ENCODE data around the gene KIF19.
A peak's percentile ranks its signal among the peaks of the same experiment; 100 is the strongest.

KIF19 gene

GRCh38 chr17:74362810-74363498, 36.9 kb downstream of the KIF19 start:
- no peak for DNase-seq (ENCODE audit: low read depth)

DNA sequence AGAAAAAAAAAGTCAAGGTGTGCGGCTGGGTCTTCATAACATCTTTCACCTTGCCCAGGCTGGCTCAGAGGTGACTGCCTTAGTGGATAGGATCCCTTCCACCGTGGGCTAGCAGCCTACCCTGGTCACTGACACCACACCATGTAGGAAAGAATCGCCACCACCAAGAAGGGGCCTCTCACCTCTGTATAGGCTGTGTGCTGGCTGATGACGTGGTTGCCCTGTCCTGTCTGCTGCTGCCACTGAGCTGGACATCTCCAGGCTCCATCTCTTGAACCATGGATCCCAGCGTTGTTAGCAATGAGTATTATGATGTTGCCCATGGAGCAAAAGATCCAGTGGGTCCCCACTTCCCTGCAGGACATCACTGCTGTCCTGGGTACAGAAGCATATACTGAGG, 41.2 kb downstream of the KIF19 start, which contains the start of gene GPR142:
Gene GPR142, plus strand, starts transcription at position 301 of the 400 bp plus-strand sequence. CDS start 2,035 bp downstream, outside the sequence.
- no peak for DNase-seq (ENCODE audit: low read depth)

- peak; percentile 27 for DNase-seq (ENCODE audit: low read depth)
These were observed 42.5 kb downstream of the KIF19 start for GRCh38 chr17:74368341-74369081.

DNA sequence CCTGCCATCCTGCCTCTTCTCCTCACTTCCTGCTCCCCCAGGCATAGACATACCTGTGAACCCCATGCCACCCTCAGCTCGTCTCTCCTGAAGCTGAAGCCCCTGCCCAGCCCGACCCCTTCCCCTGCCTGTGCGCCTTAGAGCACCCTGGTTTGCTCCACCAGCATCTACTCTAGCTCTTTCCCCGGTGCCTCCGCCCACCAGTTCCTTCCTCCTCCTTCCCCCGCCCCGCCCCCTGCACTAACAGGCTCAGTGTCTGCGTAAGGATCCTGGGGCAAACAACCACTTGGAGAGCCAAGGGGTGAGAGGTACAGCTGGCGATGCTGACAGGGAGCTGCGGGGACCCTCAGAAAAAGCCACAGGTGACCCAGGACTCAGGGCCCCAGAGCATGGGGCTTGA, 43.2 kb downstream of the KIF19 start:
- DNase-seq (ENCODE audit: low read depth), result no peak

DNA sequence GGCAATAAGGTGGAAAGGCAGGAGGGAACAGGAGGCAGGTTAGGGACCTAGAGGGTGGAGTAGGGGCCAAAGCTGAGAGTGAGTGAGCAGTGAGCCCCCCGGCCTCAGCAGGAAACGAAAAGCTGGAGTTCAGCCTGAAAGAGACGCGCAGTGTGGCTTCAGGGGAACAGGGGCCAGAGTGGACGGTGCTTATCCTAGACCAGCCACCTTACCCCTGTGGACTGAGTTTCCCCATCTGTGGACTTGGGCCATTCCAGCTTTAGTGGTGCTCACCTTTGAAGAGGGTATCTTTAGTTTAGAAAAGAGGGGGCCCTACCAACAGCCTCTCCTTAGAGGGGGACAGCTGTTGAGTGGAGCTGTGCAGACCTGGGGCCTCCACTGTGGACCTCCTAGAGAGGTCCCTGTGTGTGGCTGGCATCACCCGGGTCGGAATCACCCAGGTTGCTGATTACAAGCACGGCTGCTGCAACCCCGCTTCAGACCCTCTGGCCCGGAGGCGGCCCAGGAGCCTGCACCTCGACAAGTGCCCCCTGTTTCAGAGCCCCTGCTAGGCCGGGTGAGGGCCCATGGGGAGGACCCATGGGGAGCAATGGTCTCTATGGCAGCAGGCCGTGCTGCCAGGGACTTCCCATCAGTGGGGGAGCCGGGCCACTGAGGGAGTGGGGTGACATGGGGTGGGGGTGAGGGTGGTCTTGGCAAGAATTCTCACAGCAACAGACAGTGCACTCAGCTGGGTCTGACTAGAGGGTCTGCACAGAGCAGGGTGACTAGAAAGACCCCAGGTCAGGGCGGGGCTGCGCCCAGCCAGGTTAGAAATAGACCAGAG, 43.9 kb downstream of the KIF19 start:
- DNase-seq (ENCODE audit: low read depth), result no peak

DNA sequence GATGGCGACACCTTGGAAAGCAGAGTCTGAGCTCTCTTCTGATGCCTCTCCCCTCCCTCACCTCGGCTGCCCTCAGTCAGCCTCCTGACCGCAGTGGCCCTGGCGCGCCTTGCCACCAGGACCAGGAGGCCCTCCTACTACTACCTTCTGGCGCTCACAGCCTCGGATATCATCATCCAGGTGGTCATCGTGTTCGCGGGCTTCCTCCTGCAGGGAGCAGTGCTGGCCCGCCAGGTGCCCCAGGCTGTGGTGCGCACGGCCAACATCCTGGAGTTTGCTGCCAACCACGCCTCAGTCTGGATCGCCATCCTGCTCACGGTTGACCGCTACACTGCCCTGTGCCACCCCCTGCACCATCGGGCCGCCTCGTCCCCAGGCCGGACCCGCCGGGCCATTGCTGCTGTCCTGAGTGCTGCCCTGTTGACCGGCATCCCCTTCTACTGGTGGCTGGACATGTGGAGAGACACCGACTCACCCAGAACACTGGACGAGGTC, 45.7 kb downstream of the KIF19 start:
- DNase-seq (ENCODE audit: low read depth), result no peak

DNA sequence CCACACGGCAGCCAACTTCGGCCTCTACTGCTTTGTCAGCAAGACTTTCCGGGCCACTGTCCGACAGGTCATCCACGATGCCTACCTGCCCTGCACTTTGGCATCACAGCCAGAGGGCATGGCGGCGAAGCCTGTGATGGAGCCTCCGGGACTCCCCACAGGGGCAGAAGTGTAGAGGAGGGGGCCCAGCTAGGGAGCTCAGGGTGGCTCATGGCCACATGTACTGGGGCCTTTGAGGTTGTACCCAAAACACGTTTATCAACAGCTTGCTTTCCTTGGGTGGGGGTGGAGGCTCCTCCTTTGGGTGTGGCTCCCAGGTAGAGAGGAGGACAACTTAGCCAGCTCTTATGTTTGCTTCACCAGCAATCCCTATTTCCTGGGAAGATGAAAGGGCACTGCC, 46.4 kb downstream of the KIF19 start:
- DNase-seq (ENCODE audit: low read depth), result no peak

DNA sequence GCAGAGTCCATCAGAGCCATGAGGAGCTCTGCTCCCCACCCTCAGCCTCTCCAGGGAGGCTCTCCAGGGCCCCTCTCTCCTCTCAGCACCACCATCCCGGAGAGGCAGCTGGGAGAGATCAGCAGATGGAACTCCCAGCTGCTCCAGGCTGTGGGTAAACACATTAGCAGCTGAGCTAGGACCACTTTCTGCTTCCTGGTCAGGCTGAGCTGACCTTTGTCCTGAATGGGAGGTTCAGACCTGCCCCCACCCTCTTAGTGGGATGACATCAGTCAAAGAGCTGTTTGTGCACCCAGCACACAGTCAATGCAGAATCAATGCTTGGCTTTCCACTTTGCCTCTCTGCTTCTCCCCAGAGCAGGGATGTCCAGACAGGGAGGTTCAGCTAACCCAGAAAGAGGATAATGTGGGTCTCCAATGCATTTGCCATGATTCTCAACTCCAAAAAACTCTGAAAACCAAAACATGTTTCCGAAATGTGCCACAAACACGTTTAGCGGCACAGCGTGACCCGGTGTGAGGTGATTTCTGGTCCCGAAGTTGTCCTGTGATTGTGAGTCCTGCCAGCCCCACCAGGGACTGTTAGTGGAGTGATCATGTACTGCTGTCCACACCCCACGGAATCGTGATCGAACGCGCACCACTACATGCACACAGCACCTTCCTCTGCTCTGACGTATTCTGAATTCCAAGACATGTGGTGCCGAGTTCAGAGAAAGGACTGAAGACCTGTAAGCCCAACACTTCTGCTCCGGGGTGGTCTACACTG, 48.0 kb downstream of the KIF19 start:
- DNase-seq (ENCODE audit: low read depth), result no peak

- no peak for DNase-seq (ENCODE audit: low read depth)
These were observed 48.8 kb downstream of the KIF19 start for GRCh38 chr17:74374858-74375257.

DNA sequence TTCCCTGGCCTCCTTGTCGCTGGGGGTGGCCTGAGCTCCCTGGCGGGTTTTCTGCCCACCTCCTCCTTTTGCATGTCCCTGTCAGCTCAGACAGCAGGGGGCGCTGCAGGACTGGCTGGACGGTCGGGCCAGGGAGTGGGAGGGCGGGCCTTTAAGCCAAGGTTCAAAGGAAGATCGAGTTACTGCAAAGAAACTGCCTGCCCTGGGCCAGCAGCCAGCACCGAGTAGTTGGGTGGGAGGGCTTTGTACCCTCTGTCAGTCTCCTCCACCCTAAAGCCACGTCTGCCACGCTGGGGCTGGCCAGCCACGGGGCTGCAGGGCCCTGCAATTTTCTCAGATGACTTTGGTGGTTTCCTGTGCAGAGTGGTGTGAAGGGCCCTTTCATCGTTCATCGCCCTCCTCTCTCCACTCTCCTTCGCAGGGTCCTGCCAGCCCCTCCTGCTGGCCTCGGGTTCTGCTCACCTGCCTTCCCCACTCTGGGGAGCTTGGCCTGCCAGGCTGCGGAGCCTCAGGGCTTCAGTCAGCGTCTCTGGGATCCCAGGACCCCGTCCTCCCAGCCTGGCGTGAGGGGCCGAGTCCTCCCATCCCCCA, 53.6 kb downstream of the KIF19 start:
- DNase-seq (ENCODE audit: low read depth), result peak; percentile 57

DNA sequence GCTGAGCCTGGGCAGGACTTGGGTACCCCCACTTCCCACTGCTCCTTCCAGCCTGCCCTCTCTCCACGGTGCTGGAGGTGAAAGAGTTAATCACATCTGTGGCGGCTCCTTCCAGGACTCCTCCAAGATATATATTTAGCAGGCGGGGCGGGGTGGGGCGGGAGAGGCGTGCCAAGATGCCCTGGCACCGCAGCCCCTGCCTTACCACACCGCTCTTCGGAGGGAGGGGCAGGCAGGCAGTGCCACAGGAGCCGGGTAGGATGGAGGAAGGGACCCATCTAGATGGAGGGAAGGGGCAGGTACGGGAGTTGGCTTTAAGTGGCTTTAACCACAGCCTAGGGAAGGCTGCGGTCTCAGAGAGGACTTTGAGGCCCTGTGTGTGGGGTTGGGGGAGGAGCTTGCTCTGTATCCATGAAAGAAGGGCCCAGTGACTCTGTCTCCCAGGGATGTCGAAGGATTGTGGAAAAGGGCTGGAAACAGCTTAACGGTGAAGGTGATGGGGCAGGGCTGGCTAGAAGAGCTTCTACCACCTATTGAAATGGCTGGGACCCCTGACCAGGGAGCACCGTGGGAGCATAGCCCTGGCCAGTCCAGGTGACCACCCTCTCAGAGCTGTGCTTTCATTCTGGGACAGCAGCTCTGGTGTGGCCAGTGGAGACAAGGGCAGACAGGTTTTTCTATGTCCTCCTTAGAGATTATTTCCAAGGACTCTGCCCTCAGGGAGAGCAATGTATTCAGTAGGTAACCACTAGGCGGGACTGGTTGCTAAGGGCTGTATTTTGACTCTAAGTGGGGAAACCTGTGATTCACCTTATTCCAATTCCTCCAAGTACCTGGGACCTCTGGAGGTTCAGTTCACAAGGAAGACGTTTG, 54.3 kb downstream of the KIF19 start:
- DNase-seq (ENCODE audit: low read depth), result no peak

DNA sequence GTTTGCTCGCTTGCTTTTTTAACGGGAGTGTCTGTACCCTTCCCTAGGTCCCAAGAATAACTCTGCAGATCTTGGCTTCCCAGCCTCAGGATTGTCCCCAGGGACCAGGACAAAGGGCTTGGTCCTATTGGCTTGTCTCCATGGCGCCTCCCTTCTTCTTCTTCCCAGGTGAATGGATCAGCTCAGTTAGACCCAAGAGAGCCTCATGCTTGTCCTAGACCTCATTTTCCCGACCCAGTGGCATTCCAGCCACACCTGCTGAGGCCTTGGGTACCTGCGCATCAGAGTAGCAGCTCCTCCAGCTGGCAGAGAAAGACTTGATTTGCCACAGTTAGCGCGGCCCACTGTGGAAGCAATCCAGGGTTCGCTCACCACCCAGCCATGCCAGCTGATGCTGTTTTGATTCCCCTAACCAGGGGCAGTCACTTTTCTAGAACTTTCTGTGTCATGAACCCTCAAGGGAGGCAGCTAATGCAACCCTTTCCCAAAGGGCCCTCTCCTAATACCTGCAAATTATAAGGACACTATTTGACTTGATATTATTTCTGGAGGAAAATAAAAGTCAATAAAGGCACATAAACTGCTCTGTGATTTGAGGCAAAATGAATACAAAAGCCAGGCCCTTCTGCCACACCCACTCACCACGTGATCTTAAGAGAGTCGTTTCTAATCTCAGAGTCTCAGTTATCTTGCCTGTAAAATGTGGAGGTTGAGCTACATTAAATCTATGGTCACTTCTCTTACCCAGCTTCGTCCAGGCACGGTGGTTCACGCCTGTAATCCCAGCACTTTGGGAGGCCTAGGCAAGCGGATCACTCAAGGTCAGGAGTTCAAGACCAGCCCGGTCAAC, 55.2 kb downstream of the KIF19 start:
- DNase-seq (ENCODE audit: low read depth), result no peak

- DNase-seq (ENCODE audit: low read depth), result no peak
These were observed 57.1 kb downstream of the KIF19 start for GRCh38 chr17:74383141-74383540.

DNA sequence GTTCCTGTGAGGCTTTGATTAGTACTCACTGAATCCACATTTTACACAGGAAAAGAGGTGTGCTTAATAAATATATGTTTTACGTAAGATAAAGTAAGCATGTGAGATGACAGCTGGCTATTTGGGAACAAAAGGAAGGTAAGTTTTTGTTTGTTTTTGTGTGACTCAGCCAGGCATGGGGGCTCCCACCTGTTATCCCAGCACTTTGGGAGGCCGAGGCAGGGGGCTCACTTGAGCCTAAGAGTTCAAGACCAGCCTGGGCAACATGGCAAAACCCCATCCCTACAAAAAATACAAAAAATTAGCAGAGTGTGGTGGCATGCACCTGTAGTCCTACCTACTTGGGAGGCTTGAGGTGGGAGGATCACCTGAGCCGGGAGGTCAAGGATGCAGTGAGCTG, 59.2 kb downstream of the KIF19 start:
- DNase-seq (ENCODE audit: low read depth), result no peak

DNA sequence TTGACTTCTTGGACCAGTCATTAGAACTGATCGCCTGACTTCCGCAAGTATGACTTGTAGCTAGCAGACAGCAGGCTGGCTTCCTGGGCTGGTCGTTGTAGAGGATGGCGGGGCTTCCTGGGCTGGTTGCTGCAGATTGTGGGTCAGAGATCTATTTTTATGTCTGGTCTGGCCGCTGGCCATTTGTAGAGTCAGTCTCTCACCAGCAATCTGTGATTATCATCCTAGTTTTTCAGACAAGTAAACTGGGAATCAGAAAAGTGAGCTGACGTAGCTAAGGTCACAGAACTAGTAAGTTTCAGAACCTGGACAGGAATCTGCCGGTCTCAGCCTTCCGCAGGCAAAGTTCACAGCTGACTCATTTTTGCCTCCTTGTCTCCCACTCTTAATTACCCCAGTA, 60.4 kb downstream of the KIF19 start:
- no peak for DNase-seq (ENCODE audit: low read depth)

DNA sequence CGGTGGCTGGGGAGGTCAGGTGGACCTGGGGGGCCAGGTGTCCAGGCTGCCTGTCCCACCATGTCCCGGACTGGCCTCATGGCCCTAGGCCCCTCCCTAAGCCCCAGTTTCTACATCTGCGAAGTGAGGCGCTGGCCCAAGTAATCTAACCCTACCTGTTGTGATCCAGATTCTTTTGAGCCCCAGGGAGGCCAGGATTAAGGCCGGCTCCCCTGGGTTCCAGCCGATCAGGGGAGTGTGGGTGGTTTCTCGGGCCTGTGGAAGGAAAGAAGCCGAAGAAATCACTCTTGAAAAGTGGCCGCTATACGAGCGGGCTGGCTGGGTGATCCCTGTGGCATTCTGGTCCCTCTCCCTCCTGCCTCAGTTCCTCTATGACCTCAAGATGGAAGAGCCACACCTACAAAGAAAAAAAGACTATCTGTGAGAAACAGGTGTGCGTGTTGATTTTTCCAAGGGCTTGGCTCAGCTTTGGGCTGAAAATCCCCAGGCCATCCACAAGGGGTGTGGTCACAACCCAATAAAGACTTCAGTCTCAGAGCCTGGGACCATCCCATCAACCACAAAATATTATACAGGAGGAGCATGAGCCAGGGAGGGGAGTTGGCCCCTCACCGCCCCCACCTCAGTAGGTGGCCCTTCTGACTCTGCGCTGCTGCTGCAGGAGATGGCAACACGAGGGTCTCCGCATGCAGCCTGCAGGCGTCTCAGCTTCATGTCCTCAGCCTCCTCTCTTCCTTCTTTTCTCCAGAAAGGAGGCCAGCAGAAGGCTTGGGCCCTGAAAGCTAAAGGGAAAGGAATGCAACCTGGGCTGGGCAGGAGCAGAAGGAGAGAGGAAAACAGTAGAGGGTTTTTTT, 61.6 kb downstream of the KIF19 start:
- DNase-seq (ENCODE audit: low read depth), result no peak

GRCh38 chr17:74389084-74389753, 63.2 kb downstream of the KIF19 start:
- DNase-seq (ENCODE audit: low read depth), result no peak
